ENCODE results near the gene ARFGEF2.

ARFGEF2 gene

GRCh38 chr20:48904566-48905296 lies 16.8 kb upstream of the ARFGEF2 start:
- TF ChIP-seq LEF1 (IDR thresholded peaks at IDR 0.05; ENCODE audit: borderline replicate concordance) (no peak), ZNF384 (IDR thresholded peaks at IDR 0.05) (peak; percentile 96)
- CTCF ChIA-PET, result interaction anchor here (0.6 to 2.0 kb wide), 6 partner anchors 42 to 247 kb away, joined by 3 to 26 read pairs (median 6); no protein-coding TSS in a partner anchor
- POLR2A ChIA-PET, result no interaction called here
- peak; percentile 70 for DNase-seq (ENCODE audit: extremely low spot score)

- ChIA-PET CTCF (interaction anchor here (0.6 to 2.0 kb wide), 4 partner anchors 86 to 248 kb away, joined by 3 to 26 read pairs (median 6); no protein-coding TSS in a partner anchor), POLR2A (no interaction called here)
- TF ChIP-seq FOXK2 (IDR thresholded peaks at IDR 0.05) (no peak), TARDBP (IDR thresholded peaks at IDR 0.05) (no peak), HDGF (IDR thresholded peaks at IDR 0.05; ENCODE audit: borderline replicate concordance) (no peak), CTBP1 (IDR thresholded peaks at IDR 0.05; ENCODE audit: borderline replicate concordance) (no peak), ARNT (IDR thresholded peaks at IDR 0.05) (no peak), SUZ12 (IDR thresholded peaks at IDR 0.05) (no peak)
- no peak for DNase-seq (ENCODE audit: extremely low spot score)
Observed at GRCh38 chr20:48905297-48905647, 16.2 kb upstream of the ARFGEF2 start.

- CTCF ChIA-PET, result interaction anchor here (1.3 kb wide), 1 partner anchor 249 kb away, joined by 4 read pairs; no protein-coding TSS in a partner anchor
- POLR2A ChIA-PET, result interaction anchor here (0.8 kb wide), 1 partner anchor 249 kb away, joined by 5 read pairs; no protein-coding TSS in a partner anchor
- TF ChIP-seq FOXM1 (IDR thresholded peaks at IDR 0.05; ENCODE audit: borderline replicate concordance), result no peak
- TF ChIP-seq FOXK2 (IDR thresholded peaks at IDR 0.05), result no peak
- TF ChIP-seq ELF4 (IDR thresholded peaks at IDR 0.05), result no peak
- no peak for TF ChIP-seq SP1 (IDR thresholded peaks at IDR 0.05)
- no peak for TF ChIP-seq LEF1 (IDR thresholded peaks at IDR 0.05; ENCODE audit: borderline replicate concordance)
- TF ChIP-seq TARDBP (IDR thresholded peaks at IDR 0.05), result no peak
- no peak for TF ChIP-seq BHLHE40 (IDR thresholded peaks at IDR 0.05; ENCODE audit: borderline replicate concordance)
- no peak for TF ChIP-seq CTBP1 (IDR thresholded peaks at IDR 0.05; ENCODE audit: borderline replicate concordance)
- TF ChIP-seq NFRKB (IDR thresholded peaks at IDR 0.05), result no peak
- no peak for TF ChIP-seq ZNF384 (IDR thresholded peaks at IDR 0.05)
Observed at GRCh38 chr20:48906221-48906877, 15.2 kb upstream of the ARFGEF2 start.

GRCh38 chr20:48908656-48909319 lies 12.7 kb upstream of the ARFGEF2 start:
- POLR2A ChIA-PET, result no interaction called here
- CTCF ChIA-PET, result interaction anchor here (1.6 kb wide), 1 partner anchor 251 kb away, joined by 4 read pairs; no protein-coding TSS in a partner anchor
- no peak for DNase-seq (ENCODE audit: extremely low spot score)
- TF ChIP-seq L3MBTL2 (conservative IDR thresholded peaks at IDR 0.05), result no peak
- TF ChIP-seq SP1 (IDR thresholded peaks at IDR 0.05), result no peak
- no peak for TF ChIP-seq CTBP1 (IDR thresholded peaks at IDR 0.05; ENCODE audit: borderline replicate concordance)
- TF ChIP-seq LEF1 (IDR thresholded peaks at IDR 0.05; ENCODE audit: borderline replicate concordance), result no peak
- no peak for TF ChIP-seq SUZ12 (IDR thresholded peaks at IDR 0.05)
- no peak for TF ChIP-seq ZNF384 (IDR thresholded peaks at IDR 0.05)
- no peak for TF ChIP-seq HDGF (IDR thresholded peaks at IDR 0.05; ENCODE audit: borderline replicate concordance)
- no peak for TF ChIP-seq PKNOX1 (IDR thresholded peaks at IDR 0.05)
- TF ChIP-seq FOXA1 (IDR thresholded peaks at IDR 0.05), result no peak
- TF ChIP-seq ELF4 (IDR thresholded peaks at IDR 0.05), result no peak
- TF ChIP-seq NFRKB (IDR thresholded peaks at IDR 0.05), result no peak

More at GRCh38 chr20:48906221-48906877, 15.2 kb upstream of the ARFGEF2 start:
- no peak for DNase-seq (ENCODE audit: extremely low spot score)

- no peak for TF ChIP-seq FOXK2 (IDR thresholded peaks at IDR 0.05)
- no peak for TF ChIP-seq NFRKB (IDR thresholded peaks at IDR 0.05)
- TF ChIP-seq TARDBP (IDR thresholded peaks at IDR 0.05), result no peak
- TF ChIP-seq SUZ12 (IDR thresholded peaks at IDR 0.05), result no peak
- TF ChIP-seq L3MBTL2 (conservative IDR thresholded peaks at IDR 0.05), result no peak
- TF ChIP-seq BHLHE40 (IDR thresholded peaks at IDR 0.05; ENCODE audit: borderline replicate concordance), result no peak
- TF ChIP-seq ZNF384 (IDR thresholded peaks at IDR 0.05), result no peak
- no peak for TF ChIP-seq ARNT (IDR thresholded peaks at IDR 0.05)
- no peak for TF ChIP-seq HDGF (IDR thresholded peaks at IDR 0.05; ENCODE audit: borderline replicate concordance)
- TF ChIP-seq FOXA1 (IDR thresholded peaks at IDR 0.05), result no peak
- TF ChIP-seq CTBP1 (IDR thresholded peaks at IDR 0.05; ENCODE audit: borderline replicate concordance), result no peak
- no peak for TF ChIP-seq SP1 (IDR thresholded peaks at IDR 0.05)
- TF ChIP-seq PKNOX1 (IDR thresholded peaks at IDR 0.05), result no peak
- TF ChIP-seq ELF4 (IDR thresholded peaks at IDR 0.05), result no peak
- TF ChIP-seq LEF1 (IDR thresholded peaks at IDR 0.05; ENCODE audit: borderline replicate concordance), result no peak
- TF ChIP-seq FOXM1 (IDR thresholded peaks at IDR 0.05; ENCODE audit: borderline replicate concordance), result no peak
- DNase-seq (ENCODE audit: extremely low spot score), result no peak
- ChIA-PET POLR2A (no interaction called here), CTCF (no interaction called here)
Observed at GRCh38 chr20:48909910-48910309, 11.6 kb upstream of the ARFGEF2 start.

- ChIA-PET CTCF (no interaction called here), POLR2A (no interaction called here)
- no peak for DNase-seq (ENCODE audit: extremely low spot score)
- no peak for TF ChIP-seq ZNF384 (IDR thresholded peaks at IDR 0.05)
- no peak for TF ChIP-seq L3MBTL2 (conservative IDR thresholded peaks at IDR 0.05)
- TF ChIP-seq BHLHE40 (IDR thresholded peaks at IDR 0.05; ENCODE audit: borderline replicate concordance), result no peak
- TF ChIP-seq LEF1 (IDR thresholded peaks at IDR 0.05; ENCODE audit: borderline replicate concordance), result no peak
- no peak for TF ChIP-seq NFRKB (IDR thresholded peaks at IDR 0.05)
- TF ChIP-seq TARDBP (IDR thresholded peaks at IDR 0.05), result no peak
- no peak for TF ChIP-seq FOXM1 (IDR thresholded peaks at IDR 0.05; ENCODE audit: borderline replicate concordance)
- no peak for TF ChIP-seq FOXK2 (IDR thresholded peaks at IDR 0.05)
- no peak for TF ChIP-seq ARNT (IDR thresholded peaks at IDR 0.05)
- TF ChIP-seq SP1 (IDR thresholded peaks at IDR 0.05), result no peak
- TF ChIP-seq PKNOX1 (IDR thresholded peaks at IDR 0.05), result no peak
- TF ChIP-seq HDGF (IDR thresholded peaks at IDR 0.05; ENCODE audit: borderline replicate concordance), result no peak
- no peak for TF ChIP-seq CTBP1 (IDR thresholded peaks at IDR 0.05; ENCODE audit: borderline replicate concordance)
- no peak for TF ChIP-seq ELF4 (IDR thresholded peaks at IDR 0.05)
- no peak for TF ChIP-seq FOXA1 (IDR thresholded peaks at IDR 0.05)
- no peak for TF ChIP-seq SUZ12 (IDR thresholded peaks at IDR 0.05)
Observed at GRCh38 chr20:48910347-48910781, 11.1 kb upstream of the ARFGEF2 start.

Data from HEK293T (cell line).